Measurements from ENCODE around the gene VPS37B.
A peak's percentile ranks its signal among the peaks of the same experiment; 100 is the strongest.
"Not testable (repeated sequence)": the region's sequence is repeated elsewhere in the genome, so short reads cannot be mapped to it uniquely, and the experiment has no call there.

Gene VPS37B, protein sequence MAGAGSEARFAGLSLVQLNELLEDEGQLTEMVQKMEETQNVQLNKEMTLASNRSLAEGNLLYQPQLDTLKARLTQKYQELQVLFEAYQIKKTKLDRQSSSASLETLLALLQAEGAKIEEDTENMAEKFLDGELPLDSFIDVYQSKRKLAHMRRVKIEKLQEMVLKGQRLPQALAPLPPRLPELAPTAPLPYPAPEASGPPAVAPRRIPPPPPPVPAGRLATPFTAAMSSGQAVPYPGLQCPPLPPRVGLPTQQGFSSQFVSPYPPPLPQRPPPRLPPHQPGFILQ

DNA sequence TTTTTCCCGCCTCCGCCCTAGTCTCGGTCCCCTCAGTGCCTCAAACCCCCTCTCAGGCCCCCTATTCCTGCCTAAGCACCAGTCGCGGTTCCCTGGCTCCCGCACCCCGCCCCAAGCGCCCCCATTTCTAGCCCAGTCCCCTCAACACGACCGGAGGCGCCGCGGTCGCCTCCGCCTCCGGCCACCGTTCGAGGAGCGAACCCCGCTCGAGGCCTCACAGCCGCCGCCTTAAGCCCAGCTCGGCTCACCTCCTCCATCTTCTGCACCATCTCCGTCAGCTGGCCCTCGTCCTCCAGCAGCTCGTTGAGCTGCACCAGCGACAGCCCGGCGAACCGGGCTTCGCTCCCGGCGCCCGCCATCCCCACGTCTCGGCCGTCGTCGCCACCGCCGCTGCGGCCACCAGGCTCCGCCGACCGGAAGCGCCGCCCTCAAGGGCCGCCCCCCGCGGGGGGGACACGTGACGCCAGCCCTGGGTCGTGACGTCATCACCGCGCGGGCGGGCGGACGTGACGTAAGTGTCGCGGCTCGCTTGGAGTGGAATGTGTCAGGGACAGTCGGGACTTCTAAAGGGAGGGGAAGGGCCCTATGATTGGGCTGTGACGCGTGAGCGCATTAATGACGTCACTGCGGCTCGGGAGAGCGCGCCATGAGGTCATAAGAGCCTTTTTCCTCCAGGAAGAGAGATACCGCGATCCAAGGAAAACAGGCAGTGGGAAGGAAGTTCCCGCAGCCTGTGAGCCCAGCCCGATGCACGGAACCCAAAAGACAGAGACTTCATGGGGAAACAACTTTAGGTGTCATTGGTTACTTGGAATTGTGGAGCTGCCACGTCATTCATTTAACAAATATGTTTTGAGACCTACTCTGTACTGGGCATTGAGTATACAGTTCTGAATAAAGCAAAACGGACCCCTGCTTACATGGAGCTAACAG lies at the start of gene VPS37B:
TSS of gene VPS37B (minus strand) at position 421 of the 933 bp plus-strand sequence. CDS start at position 359, 62 bp downstream.
- peak; percentile 83 for DNase-seq (ENCODE audit: low spot score)

DNA sequence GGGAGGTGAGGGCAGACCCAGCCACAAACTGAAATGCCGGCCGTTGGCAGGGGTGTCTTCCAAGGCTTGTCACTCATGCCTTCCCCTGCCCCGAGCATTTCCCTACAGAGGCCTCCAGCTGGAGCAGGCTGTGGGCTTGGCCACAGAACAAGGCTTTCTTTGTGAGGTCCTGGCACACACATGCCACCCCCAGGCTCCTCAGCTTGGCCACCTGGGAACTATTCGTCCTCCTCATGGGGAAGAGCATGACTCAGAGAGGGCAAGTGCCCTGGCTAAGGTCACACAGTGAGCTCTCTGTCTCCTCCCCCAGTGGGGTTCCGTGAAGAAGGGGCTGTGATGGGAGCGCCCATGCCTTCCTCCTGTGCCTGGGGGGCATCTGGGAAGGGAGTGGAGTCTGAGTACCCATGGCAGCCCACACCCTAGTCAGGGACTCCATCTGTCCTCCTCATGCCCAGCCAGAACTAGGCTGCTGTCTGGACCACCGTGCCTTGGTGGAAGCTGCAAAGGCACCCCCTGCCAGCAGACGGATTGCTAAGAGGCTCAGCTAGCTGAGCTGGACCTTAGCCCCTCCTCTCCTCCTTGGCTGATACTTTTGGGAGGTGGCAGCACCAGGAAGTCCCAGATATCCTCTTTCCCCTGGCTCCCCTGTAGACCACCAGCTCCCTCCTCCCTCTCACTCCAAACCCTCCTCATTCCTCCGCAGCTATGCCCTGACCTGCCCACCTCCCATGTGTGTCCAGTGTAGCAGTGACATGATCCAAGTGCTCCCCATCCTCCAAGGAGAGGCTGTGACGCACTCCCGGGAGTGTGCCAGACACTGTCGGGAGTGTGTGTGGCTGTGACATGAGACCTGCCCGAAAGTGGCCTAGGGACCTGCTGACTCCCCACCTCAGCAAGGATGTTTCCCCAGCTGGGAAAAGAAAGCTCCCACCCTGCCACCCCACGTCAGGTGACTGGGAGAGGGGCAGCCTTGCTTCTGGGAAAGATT lies 49.0 kb upstream of the VPS37B start:
- DNase-seq (ENCODE audit: low spot score) = no peak

DNA sequence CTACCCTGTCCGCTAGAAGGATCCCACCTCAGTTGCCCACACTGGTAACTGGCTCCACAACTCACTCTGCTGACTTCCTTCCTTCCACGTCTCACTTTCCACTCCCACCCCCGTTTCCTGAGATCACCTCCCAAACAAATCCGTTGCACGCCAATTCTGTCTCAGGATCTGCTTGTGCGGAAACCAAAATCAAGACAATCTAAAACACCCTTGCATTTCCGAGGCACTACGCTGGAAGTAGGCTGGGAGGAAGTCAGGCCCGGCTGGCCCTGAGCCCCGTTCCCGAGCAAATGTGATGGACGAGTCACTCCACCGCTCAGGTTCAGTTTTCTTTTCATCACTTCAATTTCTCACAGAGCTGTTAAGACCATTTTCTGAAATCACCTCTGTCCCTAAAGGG lies 47.3 kb upstream of the VPS37B start:
- DNase-seq (ENCODE audit: low spot score) = no peak

DNA sequence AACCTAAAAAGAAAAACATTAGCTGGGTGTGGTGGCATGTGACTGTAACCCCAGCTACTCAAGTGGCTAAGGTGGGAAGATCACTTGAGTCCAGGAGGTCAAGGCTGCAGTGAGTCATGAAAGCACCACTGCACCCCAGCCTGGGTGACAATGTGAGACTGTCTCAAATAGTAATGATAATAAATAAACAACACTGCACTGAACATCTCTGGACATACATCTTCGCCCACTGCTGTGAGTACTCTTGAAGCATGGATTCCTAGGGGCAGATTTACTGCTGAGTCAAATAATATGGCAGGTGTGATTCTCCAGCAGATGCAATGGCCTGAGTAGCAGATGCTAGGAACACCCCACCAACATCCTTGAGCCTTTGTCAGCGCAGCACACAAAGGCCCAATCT lies 46.7 kb upstream of the VPS37B start:
- no peak for DNase-seq (ENCODE audit: low spot score)

DNA sequence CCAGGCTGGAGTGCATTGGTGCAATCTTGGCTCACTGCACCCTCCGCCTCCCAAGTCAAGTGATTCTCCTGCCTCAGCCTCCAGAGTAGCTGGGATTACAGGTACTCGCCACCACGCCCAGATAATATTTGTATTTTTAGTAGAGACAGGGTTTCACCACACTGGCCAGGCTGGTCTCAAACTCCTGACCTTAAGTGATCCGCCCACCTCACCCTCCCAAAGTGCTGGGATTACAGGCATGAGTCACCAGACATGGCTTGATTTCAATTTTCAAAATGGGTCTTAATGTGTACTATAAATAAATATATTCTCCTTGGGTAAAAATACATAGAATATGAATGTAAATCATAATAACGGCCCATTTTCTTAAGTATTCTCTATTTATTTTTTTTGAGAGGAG lies 45.4 kb upstream of the VPS37B start:
- DNase-seq (ENCODE audit: low spot score) = not testable (repeated sequence)

DNA sequence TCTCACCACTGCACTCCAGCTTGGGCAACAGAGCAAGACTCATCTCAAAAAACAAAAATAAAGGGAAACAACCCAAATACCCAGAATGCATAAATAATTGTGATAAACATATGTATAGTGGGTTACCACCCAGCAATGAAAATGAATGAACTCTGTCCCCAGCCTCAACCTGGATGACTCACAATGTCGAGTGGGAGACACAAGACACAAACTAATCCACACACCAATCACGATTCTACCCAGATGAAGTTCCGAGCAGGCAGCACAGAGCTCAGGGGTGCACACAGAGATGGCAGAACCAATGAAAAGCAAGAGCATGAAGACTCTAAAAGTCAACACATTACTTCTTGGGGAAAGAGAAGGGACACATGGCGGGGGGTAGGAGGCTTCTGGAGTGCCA lies 43.2 kb upstream of the VPS37B start:
- no peak for DNase-seq (ENCODE audit: low spot score)

DNA sequence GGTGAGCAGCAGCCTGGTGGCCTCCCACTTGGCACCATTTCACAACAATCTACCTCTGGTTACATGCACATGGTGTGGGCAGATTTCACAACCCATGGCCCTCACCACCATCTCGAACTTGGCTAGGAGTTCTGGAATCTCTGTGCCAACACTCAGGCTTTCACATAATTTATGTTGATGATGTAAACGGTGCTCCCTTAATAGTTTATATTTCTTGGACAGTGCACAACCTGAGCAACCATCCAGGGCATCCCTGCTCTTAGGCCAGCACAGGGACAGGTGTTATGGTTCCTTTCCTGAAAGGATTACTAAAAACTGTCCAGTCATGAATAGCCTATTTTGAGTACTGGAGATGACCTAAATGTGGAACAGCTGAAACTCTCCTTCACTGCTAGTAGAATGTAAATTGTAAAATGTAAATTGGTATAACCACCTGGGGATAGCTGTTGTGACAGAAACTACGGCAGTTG lies 41.7 kb upstream of the VPS37B start:
- DNase-seq (ENCODE audit: low spot score) = no peak

DNA sequence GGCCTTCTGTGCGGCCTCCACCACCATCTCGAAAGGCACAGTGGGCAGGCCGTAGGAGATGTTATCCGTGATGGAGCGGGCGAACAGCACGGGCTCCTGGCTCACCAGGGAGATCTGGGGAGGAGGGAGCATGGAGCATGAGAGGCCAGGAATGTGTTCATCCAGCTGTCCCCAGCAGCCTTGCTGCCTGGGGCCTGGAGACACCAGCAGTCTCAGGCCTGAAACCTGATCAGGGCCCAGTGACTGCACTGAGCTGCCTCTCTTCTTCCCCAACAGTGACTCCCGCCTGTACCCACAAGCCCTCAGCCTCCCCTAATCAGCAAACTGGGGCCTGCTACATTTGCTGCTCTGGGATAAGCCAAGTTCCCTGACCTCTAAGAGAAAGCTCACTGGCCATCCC lies 39.4 kb upstream of the VPS37B start:
- no peak for DNase-seq (ENCODE audit: low spot score)

DNA sequence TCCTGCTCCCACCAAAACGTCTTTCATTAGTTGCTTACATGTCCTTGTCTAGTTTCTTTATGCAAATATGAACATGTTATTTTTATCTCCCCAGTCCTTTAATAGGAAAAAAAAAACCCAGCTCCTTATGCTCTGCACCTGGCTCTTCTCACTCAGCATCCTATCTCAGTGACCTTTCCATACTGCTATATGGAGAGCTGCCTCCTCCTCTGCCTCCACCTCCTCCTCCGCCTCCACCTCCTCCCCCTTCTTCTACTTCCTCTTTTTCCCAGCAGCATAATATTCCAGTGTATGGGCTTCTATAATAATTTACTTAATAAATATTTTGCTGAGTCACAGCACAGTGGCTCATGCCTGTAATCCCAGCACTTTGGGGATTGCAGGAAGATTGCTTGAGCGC lies 38.8 kb upstream of the VPS37B start:
- DNase-seq (ENCODE audit: low spot score) = no peak

DNA sequence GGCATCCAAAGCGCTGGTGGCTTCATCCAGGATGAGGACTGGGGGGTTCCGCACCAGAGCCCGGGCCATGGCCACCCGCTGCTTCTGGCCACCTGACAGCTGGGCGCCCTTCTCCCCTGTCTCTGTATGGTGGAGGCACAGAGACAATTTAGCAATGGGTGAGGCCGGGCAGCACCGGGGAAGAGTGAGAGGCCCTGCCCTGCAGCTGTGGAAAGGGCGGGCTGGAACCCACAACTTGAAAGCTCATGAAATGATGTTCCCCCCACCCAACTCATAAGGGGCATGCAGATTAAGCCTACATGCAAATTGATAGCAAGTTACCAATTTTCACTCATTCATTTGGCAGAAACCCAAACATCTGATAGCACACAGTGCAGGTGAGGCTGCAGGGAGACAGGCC lies 36.3 kb upstream of the VPS37B start:
- no peak for DNase-seq (ENCODE audit: low spot score)

DNA sequence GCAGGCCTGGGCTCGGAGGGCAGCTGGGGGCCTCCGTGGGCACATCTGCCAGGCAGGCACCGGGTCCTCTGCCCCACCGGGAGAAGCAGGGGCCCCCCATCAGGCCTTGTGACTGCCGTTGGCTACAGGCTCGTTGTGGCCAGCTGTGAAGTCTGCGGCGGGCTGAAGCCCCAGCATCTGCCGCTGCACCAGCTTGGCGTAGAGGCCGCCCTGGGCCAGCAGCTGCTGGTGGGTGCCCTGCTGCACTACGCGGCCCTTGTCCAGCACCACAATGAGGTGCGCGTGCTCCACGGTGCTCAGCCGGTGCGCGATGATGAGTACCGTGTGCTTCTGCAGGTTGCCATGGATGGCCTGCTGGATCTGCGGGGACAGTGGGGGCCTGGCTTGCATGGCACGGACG lies 33.9 kb upstream of the VPS37B start:
- no peak for DNase-seq (ENCODE audit: low spot score)

DNA sequence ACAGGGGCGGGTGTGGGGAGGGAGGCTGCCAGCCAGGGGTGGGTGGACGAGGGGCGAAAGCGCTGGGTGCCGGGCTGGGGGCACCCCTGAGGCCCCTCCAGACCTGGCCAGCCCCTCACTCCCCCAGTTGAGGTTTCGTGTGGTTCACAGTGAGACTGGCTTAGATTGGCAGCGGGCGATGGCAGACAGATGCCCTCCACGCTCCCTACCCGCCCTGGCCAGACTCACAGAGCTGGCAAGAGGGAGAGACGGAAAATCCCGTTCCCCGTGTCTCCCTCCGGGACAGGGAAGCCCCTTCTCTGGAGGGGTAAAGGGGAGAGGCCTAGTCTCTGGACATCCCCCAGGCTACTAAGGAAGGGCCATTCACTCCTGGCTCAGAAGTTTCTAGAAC lies 33.2 kb upstream of the VPS37B start:
- DNase-seq (ENCODE audit: low spot score) = no peak

DNA sequence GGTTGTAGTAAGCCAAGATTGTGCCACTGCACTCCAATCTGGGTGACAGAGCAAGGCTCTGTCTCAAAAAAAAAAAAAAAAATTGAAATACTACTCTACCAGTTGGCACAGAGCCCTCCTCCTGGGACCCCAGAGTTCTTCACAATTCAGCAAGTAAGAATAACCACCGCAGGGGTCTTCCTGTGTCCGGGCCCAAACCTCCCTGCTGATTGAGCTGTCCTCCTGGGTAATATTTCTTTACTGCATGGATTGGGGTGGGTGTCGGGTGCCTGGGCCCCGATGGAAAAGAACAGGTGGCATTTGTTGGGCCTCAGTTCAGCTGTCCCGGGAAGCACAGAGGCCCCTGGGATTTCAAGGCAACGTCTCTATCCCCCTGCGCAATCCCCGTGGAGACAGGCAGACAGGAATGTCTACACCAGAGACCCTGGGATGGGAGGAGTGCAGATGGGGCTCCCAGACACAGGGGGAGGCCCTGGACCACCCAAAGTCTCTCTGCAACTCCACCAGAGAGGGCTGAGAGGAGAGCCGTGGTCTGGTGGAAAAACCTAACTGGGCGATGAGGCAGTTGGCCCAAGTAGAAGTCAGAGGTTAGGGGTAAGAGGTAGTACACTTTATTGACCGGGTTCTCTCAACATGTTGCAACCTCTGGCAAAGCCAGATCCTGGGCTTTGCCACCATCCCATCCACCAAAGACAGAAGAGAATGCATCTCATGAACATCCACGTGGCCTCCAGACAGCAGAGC lies 32.7 kb upstream of the VPS37B start:
- no peak for DNase-seq (ENCODE audit: low spot score)

DNA sequence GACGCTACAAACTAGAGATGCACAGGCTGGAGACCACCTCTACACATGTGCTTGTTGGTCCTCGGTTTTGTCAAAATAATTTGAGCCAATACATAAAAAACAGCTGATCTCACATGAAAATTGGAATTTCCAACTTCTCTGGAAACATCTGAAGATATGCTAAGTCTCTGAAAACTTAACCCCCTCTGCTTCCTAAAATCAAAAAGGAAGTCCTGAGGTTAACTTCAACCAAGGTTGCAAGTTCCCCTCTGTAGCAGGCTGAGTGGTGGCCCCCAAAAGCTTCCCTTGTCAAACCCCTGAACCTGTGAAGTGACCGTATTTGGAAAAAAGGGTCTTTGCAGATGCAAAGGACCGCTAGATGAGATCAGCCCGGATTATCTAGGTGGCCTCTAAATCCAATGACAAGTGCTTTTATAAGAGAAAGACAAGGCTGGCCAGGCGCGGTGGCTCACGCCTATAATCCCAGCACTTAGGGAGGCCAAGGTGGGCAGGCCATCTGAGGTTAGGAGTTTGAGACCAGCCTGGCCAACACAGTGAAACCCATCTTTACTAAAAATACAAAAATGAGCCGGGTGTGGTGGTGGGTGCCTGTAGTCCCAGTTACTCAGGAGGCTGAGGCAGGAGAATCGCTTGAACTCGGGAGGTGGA lies 32.0 kb upstream of the VPS37B start:
- no peak for DNase-seq (ENCODE audit: low spot score)

DNA sequence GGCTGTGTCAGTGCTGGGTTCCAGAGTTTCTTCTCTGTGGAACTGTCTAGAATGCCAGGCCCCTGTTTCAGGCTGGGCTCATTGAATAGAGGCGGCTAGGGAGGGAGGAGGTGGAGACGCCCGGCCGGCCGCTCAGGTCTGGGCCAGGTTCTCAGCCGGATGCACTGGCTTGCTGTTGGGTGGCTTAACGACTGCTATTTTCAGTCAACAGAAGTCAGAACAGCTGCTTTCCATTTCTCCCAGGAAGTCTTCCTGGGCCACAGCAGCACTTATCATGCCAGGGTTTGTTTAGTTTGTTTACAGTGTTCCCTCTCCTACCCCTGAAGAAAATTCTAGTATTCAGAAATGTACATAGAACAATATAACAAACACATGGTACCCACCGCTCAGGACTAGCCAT lies 26.0 kb upstream of the VPS37B start:
- DNase-seq (ENCODE audit: low spot score) = no peak

DNA sequence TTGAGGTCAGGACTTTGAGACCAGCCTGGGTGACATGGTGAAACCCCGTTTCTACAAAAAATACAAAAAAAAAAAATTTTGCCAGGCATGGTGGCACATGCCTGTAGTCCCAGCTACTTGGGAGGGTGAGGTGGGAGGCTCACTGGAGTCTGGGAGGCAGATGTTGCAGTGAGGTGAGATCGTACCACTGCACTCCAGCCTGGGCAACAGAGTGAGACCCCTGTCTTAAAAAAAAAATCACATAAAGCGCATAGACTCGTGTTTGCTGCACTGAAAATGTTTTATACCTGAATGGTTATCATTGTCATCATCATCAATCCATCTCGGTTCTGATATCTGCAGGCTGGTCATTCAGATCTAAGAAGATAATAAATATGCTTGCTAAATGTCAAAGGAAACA lies 24.8 kb upstream of the VPS37B start:
- DNase-seq (ENCODE audit: low spot score) = no peak

DNA sequence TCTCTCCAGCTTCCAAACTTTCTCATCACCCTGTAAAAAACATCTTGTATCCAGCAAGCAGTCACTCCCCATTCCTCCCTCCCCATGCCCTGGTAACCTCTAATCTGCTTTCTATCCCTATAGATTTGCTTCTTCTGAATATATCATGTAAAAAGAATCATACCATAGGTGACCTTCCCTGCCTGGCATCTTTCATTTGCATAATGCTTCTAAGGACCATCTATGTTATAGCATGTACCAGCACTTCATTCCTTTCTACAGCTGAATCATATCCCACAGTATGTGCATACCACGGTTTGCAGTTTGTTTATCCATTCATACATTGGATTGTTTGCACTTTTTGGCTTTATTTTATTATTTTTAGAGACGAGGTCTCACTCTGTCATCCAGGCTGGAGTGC lies 22.9 kb upstream of the VPS37B start:
- no peak for DNase-seq (ENCODE audit: low spot score)

DNA sequence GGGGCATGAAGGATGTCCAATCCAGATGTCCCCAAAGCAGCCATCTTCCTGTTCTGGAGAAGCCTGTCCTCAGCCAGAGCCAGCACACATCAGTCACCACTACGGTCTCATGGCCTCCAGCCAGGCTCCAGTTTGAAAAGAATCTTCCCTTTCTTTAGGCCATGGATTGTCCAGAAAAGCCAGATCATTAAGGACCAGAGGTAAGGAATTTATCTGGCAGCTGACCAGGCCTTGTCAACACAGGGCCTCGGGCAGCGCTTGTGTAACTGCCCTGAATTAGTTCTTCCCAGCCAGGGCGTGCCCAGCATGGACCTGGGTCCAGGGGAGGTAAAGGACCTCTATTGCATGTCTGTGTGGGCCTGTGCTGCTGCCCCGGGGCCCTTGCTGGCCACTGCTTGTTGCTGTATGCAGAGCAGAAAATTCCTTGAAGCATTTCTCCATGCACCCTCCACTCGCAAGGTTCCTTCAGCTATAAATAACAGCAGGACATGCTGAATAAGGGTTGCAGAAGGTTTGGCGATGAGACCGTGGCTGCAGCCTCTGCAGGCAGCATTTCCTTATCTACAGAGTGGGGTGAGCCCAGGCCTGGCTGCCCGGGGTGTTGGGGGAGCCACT lies 21.7 kb upstream of the VPS37B start:
- no peak for DNase-seq (ENCODE audit: low spot score)

DNA sequence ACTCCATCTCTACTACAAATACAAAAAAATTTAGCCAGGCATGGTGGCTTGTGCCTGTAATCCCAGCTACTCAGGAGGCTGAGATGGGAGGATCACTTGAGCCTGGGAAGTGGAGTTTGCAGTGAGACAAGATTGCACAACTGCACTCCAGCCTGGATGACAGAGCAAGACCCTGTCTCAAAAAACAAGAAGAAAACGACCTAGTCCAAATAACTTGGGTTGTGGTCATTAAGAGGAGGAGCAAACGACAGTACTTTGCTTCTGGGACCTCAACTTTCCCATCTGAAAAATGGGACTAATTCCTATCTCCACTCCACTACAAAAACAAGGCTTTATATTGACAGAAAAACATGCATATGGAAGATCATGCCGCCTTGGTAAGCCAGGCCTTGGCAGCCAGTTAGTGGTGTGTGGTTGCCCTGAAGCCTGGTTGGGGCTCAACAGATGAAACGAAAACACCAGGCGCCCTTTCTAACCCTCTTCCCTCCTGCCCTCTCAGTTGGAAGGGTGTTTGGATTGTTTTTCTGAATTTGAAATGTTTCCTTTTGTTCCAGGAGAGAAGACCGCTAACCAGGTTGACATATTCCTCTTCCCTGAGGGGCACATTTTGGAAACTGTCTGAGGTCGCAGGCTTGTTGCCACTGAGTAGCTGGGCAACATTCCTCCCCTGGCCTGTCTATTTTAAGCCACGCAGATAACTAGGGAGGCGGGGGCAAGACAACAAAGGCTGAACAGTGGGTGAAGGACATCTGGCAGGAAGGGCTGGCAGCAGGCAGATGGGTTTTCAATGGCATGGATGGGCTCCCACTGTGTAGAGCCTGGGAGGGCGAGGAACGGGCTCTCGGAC lies 13.7 kb upstream of the VPS37B start:
- DNase-seq (ENCODE audit: low spot score) = no peak
